Kidney (tissue), 14 donors: ENCODE measurements around the gene ZNF521. TPM values are rescaled to one million over a fixed set of nuclear protein-coding genes. Genes with fewer than 3 reads are reported as not detected.

Experiments
- DNase-seq, 5 donors: peaks; one replicate each; pipeline ENCODE4 v3.0.0-alpha.2; 2013 to 2020
- FAIRE-seq: peaks from 2 replicates; lab custom pipeline; 2012; peaks lifted over from hg19 to GRCh38; lab: Jason Lieb, UNC
- H3K27ac ChIP-seq, 2 donors: one replicate each; pipeline ENCODE4 v1.7.0; 2013; ENCODE audit warnings: low read depth in 2 of 2, low read length in 2 of 2, inconsistent platforms in 1 of 2
- H3K27me3 ChIP-seq: one replicate; pipeline ENCODE4 v1.7.1; 2013; ENCODE audit warnings: low read length, inconsistent platforms; ENCODE audit not compliant: control insufficient read depth, insufficient read depth
- H3K36me3 ChIP-seq, 3 donors: one replicate each; pipeline versions ENCODE4 v1.7.0 to v1.7.1; 2013; ENCODE audit warnings: low read length in 3 of 3, control low read depth in 1 of 3, inconsistent platforms in 1 of 3; ENCODE audit not compliant: insufficient read depth in 3 of 3, control insufficient read depth in 2 of 3
- H3K4me1 ChIP-seq, 3 donors: one replicate each; pipeline versions ENCODE4 v1.7.0 to v1.7.1; 2013; ENCODE audit warnings: low read length in 3 of 3, inconsistent platforms in 1 of 3, low read depth in 1 of 3; ENCODE audit not compliant: control insufficient read depth in 2 of 3, insufficient read depth in 2 of 3
- H3K4me3 ChIP-seq, 3 donors: one replicate each; pipeline versions ENCODE4 v1.7.0 to v1.8.1; 2013; ENCODE audit warnings: low read length in 3 of 3, control low read depth in 1 of 3, inconsistent platforms in 1 of 3
- H3K9ac ChIP-seq, 3 donors: one replicate each; pipeline versions ENCODE4 v1.7.0 to v1.7.1; 2013; ENCODE audit warnings: low read length in 3 of 3, control low read depth in 1 of 3, inconsistent platforms in 1 of 3
- H3K9me3 ChIP-seq, 3 donors: one replicate each; pipeline versions ENCODE4 v1.7.0 to v1.7.1; 2013; ENCODE audit warnings: low read length in 3 of 3, control low read depth in 1 of 3, inconsistent platforms in 1 of 3; ENCODE audit not compliant: control insufficient read depth in 2 of 3, insufficient read depth in 1 of 3
- intact Hi-C: fragments of 100-400 bp; cut with DNase I; formaldehyde crosslinking; loops from one replicate; pipeline ENCODE4 v1.11.1; 2022
- polyA plus RNA-seq: library from polyadenylated mRNA; stranded (reverse); fragments of 350-450 nt; fragmentation: Illumina TruSeq; extraction: RNeasy Lipid Tissue Mini Kit (QIAGEN cat#74804); gene quantifications from one replicate; pipeline ENCODE4 v1.2.3, GENCODE V29; 2014; ENCODE audit warnings: low read depth, low replicate concordance; ENCODE audit not compliant: insufficient read depth
- total RNA-seq: library from RNA; stranded (reverse); fragmentation: NEBNext Ultra II Directional; extraction: Animal tissue kit (Norgen Biotek cat#: 25700); gene quantifications from one replicate; pipeline ENCODE4 v1.2.1, GENCODE V29; 2021
- TF ChIP-seq, protein P1 (sequence below): IDR thresholded peaks from 3 replicates; pipeline ENCODE4 v1.5.1; 2012; ENCODE audit warnings: mild to moderate bottlenecking, moderate library complexity, borderline replicate concordance; ENCODE audit not compliant: insufficient read depth; ENCODE audit errors: extremely low read depth
- donor health status: control.
- donor health status: control.
- donor health status: control.
- donor health status: control.
- donor health status: control.
- donor health status: DM: yes; HTN: yes; CAD: no.
- donor health status: Normal renal cell carcinoma (clear cell type).

ZNF521 gene
- total and polyA plus RNA-seq, 2 donors from 2014 or later = 1.8 to 18.0 TPM

DNA sequence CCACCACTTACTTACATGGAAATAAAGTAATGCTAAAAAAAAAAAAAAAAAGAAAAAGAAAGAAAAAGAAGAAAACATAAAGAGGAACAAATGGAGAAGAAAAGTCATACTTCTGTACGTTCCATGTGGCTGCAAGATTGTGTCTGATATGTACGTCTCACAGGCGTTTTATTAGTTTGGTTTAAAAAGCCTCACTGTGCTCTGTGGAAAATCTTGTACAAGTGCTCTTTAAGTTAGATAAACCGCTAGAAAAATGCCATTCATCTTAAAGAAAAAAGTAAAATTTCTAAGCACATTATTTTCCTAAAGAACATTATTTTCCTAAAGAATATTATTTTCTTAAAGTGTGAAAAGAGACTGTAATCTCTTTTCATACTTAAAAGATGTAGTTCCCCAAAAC lies 165.1 kb downstream of the ZNF521 start:
- Histone ChIP-seq H3K9ac (no peak overlapping the region), H3K27ac (no peak overlapping the region), H3K4me1 (no peaks in the 10 kb centered on the region), H3K4me3 (no peak overlapping the region), H3K27me3 (no peaks in the 10 kb centered on the region), H3K36me3 (no peaks in the 10 kb centered on the region), H3K9me3 (no peaks in the 10 kb centered on the region)
- TF ChIP-seq, protein P1, sequence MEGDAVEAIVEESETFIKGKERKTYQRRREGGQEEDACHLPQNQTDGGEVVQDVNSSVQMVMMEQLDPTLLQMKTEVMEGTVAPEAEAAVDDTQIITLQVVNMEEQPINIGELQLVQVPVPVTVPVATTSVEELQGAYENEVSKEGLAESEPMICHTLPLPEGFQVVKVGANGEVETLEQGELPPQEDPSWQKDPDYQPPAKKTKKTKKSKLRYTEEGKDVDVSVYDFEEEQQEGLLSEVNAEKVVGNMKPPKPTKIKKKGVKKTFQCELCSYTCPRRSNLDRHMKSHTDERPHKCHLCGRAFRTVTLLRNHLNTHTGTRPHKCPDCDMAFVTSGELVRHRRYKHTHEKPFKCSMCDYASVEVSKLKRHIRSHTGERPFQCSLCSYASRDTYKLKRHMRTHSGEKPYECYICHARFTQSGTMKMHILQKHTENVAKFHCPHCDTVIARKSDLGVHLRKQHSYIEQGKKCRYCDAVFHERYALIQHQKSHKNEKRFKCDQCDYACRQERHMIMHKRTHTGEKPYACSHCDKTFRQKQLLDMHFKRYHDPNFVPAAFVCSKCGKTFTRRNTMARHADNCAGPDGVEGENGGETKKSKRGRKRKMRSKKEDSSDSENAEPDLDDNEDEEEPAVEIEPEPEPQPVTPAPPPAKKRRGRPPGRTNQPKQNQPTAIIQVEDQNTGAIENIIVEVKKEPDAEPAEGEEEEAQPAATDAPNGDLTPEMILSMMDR = no peak
- intact Hi-C loops = no loop called here
- DNase-seq (no peak), FAIRE-seq (no peak)

GRCh38 chr18:25181993-25182392 lies 170.0 kb downstream of the ZNF521 start:
- Histone ChIP-seq H3K27me3 (no peaks in the 10 kb centered on the region), H3K4me3 (no peak overlapping the region), H3K27ac (no peak overlapping the region), H3K9me3 (no peaks in the 10 kb centered on the region), H3K9ac (no peak overlapping the region), H3K36me3 (no peaks in the 10 kb centered on the region), H3K4me1 (no peaks in the 10 kb centered on the region)
- intact Hi-C loops = no loop called here
- no peak for DNase-seq
- no peak for FAIRE-seq
- TF ChIP-seq, protein P1 = no peak

DNA sequence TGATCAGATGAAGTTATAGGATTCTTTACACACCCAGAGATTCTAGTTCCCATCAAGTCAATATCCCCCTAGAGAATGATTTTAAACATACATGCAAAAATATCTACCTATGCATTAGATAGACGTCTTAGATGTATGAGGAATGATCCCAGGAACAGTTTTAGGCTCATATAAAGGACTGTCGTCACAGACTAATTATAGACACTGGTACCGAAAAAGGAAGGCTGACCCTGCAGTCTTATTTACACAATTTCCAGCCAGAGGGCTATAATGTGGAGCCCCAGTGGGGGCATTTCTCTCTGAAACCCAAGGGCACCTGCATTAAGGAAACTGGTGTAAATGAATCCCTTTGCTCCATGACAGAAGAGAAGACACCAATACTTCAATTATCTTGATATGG lies 170.4 kb downstream of the ZNF521 start:
- TF ChIP-seq, protein P1 = no peak
- H3K9ac ChIP-seq = no peak overlapping the region
- no peak overlapping the region for H3K4me3 ChIP-seq
- no peaks in the 10 kb centered on the region for H3K4me1 ChIP-seq
- no peaks in the 10 kb centered on the region for H3K27me3 ChIP-seq
- FAIRE-seq (no peak), DNase-seq (no peak)
- no peak overlapping the region for H3K27ac ChIP-seq
- no peaks in the 10 kb centered on the region for H3K9me3 ChIP-seq
- intact Hi-C loops = no loop called here
- H3K36me3 ChIP-seq = no peaks in the 10 kb centered on the region

DNA sequence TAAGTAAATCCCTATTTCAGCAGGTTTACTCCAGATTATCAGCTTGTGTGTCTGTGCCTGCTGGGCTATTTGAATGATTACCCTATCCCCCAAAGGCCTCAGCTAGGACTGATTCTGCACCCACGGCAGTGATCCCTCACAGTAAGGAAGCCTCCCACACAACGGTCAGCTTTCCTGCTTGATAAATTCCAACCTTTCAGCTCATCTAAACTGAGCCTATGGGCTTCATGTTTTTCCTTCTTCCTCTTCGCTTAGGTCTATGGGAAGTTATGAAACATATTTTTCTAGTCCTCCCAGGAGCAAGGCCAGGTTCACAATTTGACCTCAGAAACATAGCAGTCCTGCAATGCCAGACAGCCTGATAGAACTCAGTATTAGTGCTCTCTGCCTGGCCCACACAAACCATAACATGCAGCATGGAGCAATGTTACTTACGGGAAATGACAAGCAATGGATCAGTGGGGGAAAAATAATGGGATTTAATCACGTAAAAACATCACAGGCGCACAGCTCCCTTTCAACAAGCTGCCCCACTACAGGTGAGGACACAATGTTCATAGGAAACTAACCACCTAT lies 170.9 kb downstream of the ZNF521 start:
- H3K27me3 ChIP-seq = no peaks in the 10 kb centered on the region
- H3K4me1 ChIP-seq = no peaks in the 10 kb centered on the region
- H3K9ac ChIP-seq = no peak overlapping the region
- H3K4me3 ChIP-seq = no peak overlapping the region
- H3K36me3 ChIP-seq = no peaks in the 10 kb centered on the region
- intact Hi-C loops = no loop called here
- DNase-seq (peak in 3 of 5 donors; percentile 31 to 47 (median 34)), FAIRE-seq (no peak)
- TF ChIP-seq, protein P1 = no peak
- H3K9me3 ChIP-seq = no peaks in the 10 kb centered on the region
- H3K27ac ChIP-seq = no peak overlapping the region
